Kidney (tissue), 14 donors: ENCODE measurements around the gene AP2A1. TPM values are rescaled to one million over a fixed set of nuclear protein-coding genes. Genes with fewer than 3 reads are reported as not detected.

Source experiments
- DNase-seq, 5 donors: peaks; one replicate each; pipeline ENCODE4 v3.0.0-alpha.2; 2013 to 2020
- FAIRE-seq: peaks from 2 replicates; lab custom pipeline; 2012; peaks lifted over from hg19 to GRCh38; lab: Jason Lieb, UNC
- H3K27ac ChIP-seq, 2 donors: one replicate each; pipeline ENCODE4 v1.7.0; 2013; ENCODE audit warnings: low read depth in 2 of 2, low read length in 2 of 2, inconsistent platforms in 1 of 2
- H3K27me3 ChIP-seq: one replicate; pipeline ENCODE4 v1.7.1; 2013; ENCODE audit warnings: low read length, inconsistent platforms; ENCODE audit not compliant: control insufficient read depth, insufficient read depth
- H3K36me3 ChIP-seq, 3 donors: one replicate each; pipeline versions ENCODE4 v1.7.0 to v1.7.1; 2013; ENCODE audit warnings: low read length in 3 of 3, control low read depth in 1 of 3, inconsistent platforms in 1 of 3; ENCODE audit not compliant: insufficient read depth in 3 of 3, control insufficient read depth in 2 of 3
- H3K4me1 ChIP-seq, 3 donors: one replicate each; pipeline versions ENCODE4 v1.7.0 to v1.7.1; 2013; ENCODE audit warnings: low read length in 3 of 3, inconsistent platforms in 1 of 3, low read depth in 1 of 3; ENCODE audit not compliant: control insufficient read depth in 2 of 3, insufficient read depth in 2 of 3
- H3K4me3 ChIP-seq, 3 donors: one replicate each; pipeline versions ENCODE4 v1.7.0 to v1.8.1; 2013; ENCODE audit warnings: low read length in 3 of 3, control low read depth in 1 of 3, inconsistent platforms in 1 of 3
- H3K9ac ChIP-seq, 3 donors: one replicate each; pipeline versions ENCODE4 v1.7.0 to v1.7.1; 2013; ENCODE audit warnings: low read length in 3 of 3, control low read depth in 1 of 3, inconsistent platforms in 1 of 3
- H3K9me3 ChIP-seq, 3 donors: one replicate each; pipeline versions ENCODE4 v1.7.0 to v1.7.1; 2013; ENCODE audit warnings: low read length in 3 of 3, control low read depth in 1 of 3, inconsistent platforms in 1 of 3; ENCODE audit not compliant: control insufficient read depth in 2 of 3, insufficient read depth in 1 of 3
- CTCF ChIP-seq: IDR thresholded peaks from 3 replicates; pipeline ENCODE4 v1.5.1; 2012; ENCODE audit warnings: mild to moderate bottlenecking, moderate library complexity, borderline replicate concordance; ENCODE audit not compliant: insufficient read depth; ENCODE audit errors: extremely low read depth
- intact Hi-C: fragments of 100-400 bp; cut with DNase I; formaldehyde crosslinking; loops from one replicate; pipeline ENCODE4 v1.11.1; 2022
- polyA plus RNA-seq: library from polyadenylated mRNA; stranded (reverse); fragments of 350-450 nt; fragmentation: Illumina TruSeq; extraction: RNeasy Lipid Tissue Mini Kit (QIAGEN cat#74804); gene quantifications from one replicate; pipeline ENCODE4 v1.2.3, GENCODE V29; 2014; ENCODE audit warnings: low read depth, low replicate concordance; ENCODE audit not compliant: insufficient read depth
- total RNA-seq: library from RNA; stranded (reverse); fragmentation: NEBNext Ultra II Directional; extraction: Animal tissue kit (Norgen Biotek cat#: 25700); gene quantifications from one replicate; pipeline ENCODE4 v1.2.1, GENCODE V29; 2021
- donor health status: control.
- donor health status: control.
- donor health status: control.
- donor health status: control.
- donor health status: control.
- donor health status: DM: yes; HTN: yes; CAD: no.
- donor health status: Normal renal cell carcinoma (clear cell type).

AP2A1 gene
- total and polyA plus RNA-seq, 2 donors from 2014 or later = 32.0 to 70.0 TPM

- Histone ChIP-seq H3K4me3 (no peak overlapping the region), H3K4me1 (no peaks in the 10 kb centered on the region), H3K9me3 (no peaks in the 10 kb centered on the region), H3K9ac (no peak overlapping the region), H3K27me3 (no peaks in the 10 kb centered on the region), H3K27ac (no peak overlapping the region), H3K36me3 (peaks cover 13 to 53% (median 35%) of the 10 kb centered on the region in 3 donors)
- FAIRE-seq (no peak), DNase-seq (peak in 1 of 5 donors; percentile 58)
- no peak for TF ChIP-seq CTCF
- intact Hi-C loops = no loop called here
These were observed 28.8 kb downstream of the AP2A1 start for GRCh38 chr19:49795615-49796014.

DNA sequence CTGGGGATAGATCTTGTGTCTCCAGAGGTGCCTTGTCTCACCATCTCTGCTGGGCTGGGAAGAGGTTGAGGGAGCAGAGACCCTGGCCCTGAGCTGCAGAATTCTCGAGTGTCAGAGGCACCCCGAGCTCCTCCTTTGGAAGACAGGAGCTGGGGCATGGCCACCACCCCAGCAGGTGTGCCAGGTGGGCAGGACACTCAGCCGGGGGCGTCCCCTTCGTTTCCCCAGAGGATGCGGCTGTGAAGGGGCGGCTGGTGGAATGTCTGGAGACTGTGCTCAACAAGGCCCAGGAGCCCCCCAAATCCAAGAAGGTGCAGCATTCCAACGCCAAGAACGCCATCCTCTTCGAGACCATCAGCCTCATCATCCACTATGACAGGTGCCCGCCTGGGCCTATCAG is 31.8 kb downstream of the AP2A1 start:
- Histone ChIP-seq H3K27ac (no peak overlapping the region), H3K4me1 (peaks cover 0 to 2% (median 0%) of the 10 kb centered on the region in 3 donors), H3K36me3 (peaks cover 13 to 54% (median 28%) of the 10 kb centered on the region in 3 donors), H3K27me3 (no peaks in the 10 kb centered on the region), H3K9ac (no peak overlapping the region), H3K4me3 (no peak overlapping the region), H3K9me3 (no peaks in the 10 kb centered on the region)
- intact Hi-C loops = no loop called here
- TF ChIP-seq CTCF = no peak
- no peak for FAIRE-seq
- no peak for DNase-seq

GRCh38 chr19:49799271-49799797 is 32.5 kb downstream of the AP2A1 start:
- FAIRE-seq (no peak), DNase-seq (peak in 1 of 5 donors; percentile 49)
- no peak for TF ChIP-seq CTCF
- no peak overlapping the region for H3K9ac ChIP-seq
- intact Hi-C loops = no loop called here
- no peak overlapping the region for H3K4me3 ChIP-seq
- peaks cover 0 to 2% (median 0%) of the 10 kb centered on the region in 3 donors for H3K4me1 ChIP-seq
- no peaks in the 10 kb centered on the region for H3K9me3 ChIP-seq
- H3K36me3 ChIP-seq = peaks cover 11 to 52% (median 28%) of the 10 kb centered on the region in 3 donors
- no peak overlapping the region for H3K27ac ChIP-seq
- H3K27me3 ChIP-seq = no peaks in the 10 kb centered on the region
